Esophagus squamous epithelium (tissue), 4 donors: ENCODE results near the gene VPS41.

Source experiments
- POLR2A ChIP-seq, 4 donors: fragments of 450-650 bp; IDR thresholded peaks; one replicate each; pipeline ENCODE4 v1.6.1; 2017; ENCODE audit warnings: antibody characterized with exemption in 4 of 4, mild to moderate bottlenecking in 4 of 4, moderate library complexity in 3 of 4
- TF ChIP-seq, protein P1 (sequence below), 6 experiments: fragments of 450-650 bp in 4 of 6; fragments of 200-600 bp in 2 of 6; sonication (generic) in 2 of 6; IDR thresholded peaks; one replicate each; pipeline ENCODE4 v1.5.1; 2016 to 2019; ENCODE audit warnings: antibody characterized with exemption in 6 of 6, mild to moderate bottlenecking in 4 of 6, moderate library complexity in 4 of 6

DNA sequence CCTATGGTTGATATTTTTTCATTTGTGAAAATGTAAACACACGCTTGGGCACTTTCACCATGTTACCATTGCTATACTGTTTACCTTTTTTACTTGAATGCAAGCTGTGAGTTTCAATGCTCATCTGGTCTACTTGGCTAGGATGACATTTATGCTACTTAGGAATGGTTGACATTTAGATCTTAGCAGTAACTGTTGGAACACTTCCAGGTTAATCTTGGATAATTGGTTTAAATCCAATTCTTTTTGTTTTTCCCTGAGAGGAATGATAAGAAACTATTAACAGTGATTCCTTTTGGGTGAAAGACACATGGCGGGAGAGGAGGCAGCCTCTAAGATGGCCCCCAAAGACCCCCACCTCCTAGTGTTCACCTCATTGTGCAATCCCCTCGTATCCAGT, 226.4 kb downstream of the VPS41 start:
- TF ChIP-seq, protein P1, sequence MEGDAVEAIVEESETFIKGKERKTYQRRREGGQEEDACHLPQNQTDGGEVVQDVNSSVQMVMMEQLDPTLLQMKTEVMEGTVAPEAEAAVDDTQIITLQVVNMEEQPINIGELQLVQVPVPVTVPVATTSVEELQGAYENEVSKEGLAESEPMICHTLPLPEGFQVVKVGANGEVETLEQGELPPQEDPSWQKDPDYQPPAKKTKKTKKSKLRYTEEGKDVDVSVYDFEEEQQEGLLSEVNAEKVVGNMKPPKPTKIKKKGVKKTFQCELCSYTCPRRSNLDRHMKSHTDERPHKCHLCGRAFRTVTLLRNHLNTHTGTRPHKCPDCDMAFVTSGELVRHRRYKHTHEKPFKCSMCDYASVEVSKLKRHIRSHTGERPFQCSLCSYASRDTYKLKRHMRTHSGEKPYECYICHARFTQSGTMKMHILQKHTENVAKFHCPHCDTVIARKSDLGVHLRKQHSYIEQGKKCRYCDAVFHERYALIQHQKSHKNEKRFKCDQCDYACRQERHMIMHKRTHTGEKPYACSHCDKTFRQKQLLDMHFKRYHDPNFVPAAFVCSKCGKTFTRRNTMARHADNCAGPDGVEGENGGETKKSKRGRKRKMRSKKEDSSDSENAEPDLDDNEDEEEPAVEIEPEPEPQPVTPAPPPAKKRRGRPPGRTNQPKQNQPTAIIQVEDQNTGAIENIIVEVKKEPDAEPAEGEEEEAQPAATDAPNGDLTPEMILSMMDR (IDR thresholded peaks at IDR 0.05), result no peak
- TF ChIP-seq POLR2A (IDR thresholded peaks at IDR 0.05), result no peak
